Lung (tissue), 12 donors: ENCODE results near the gene BRI3BP. TPM values are rescaled to one million over a fixed set of nuclear protein-coding genes. Genes with fewer than 3 reads are reported as not detected.
A peak's percentile ranks its signal among the peaks of the same experiment; 100 is the strongest.

Experiments used
- ATAC-seq: fragments of 200-7000 bp; cut with Tn5 transposase; one replicate; pipeline ENCODE4 v1.9.1; 2020; ENCODE audit warnings: moderate number of reproducible peaks; ENCODE audit not compliant: insufficient read depth, low FRiP score
- DNase-seq, 3 donors: peaks; one replicate each; pipeline ENCODE4 v3.0.0-alpha.2; 2013 to 2017
- H3K27ac ChIP-seq, 2 donors: one replicate each; pipeline ENCODE4 v1.5.1; 2013; ENCODE audit warnings: mild to moderate bottlenecking in 2 of 2, moderate library complexity in 2 of 2, control low read depth in 1 of 2, inconsistent platforms in 1 of 2, low read depth in 1 of 2, low read length in 1 of 2
- H3K27me3 ChIP-seq, 3 donors: one replicate each; pipeline ENCODE4 v1.5.1; 2013; ENCODE audit warnings: low read length in 2 of 3; ENCODE audit not compliant: control insufficient read depth in 3 of 3, insufficient read depth in 3 of 3
- H3K36me3 ChIP-seq, 4 donors: one replicate each; pipeline ENCODE4 v1.5.1; 2013; ENCODE audit warnings: low read length in 4 of 4, mild to moderate bottlenecking in 1 of 4, moderate library complexity in 1 of 4; ENCODE audit not compliant: control insufficient read depth in 4 of 4, insufficient read depth in 4 of 4
- H3K4me1 ChIP-seq, 5 donors: one replicate each; pipeline ENCODE4 v1.5.1; 2013; ENCODE audit warnings: low read length in 5 of 5, mild to moderate bottlenecking in 2 of 5, moderate library complexity in 1 of 5; ENCODE audit not compliant: control insufficient read depth in 5 of 5, insufficient read depth in 5 of 5
- H3K4me3 ChIP-seq: one replicate; pipeline ENCODE4 v1.5.1; 2013; ENCODE audit warnings: mild to moderate bottlenecking, control low read depth, moderate library complexity
- H3K9ac ChIP-seq, 2 donors: one replicate each; pipeline ENCODE4 v1.5.1; 2013; ENCODE audit warnings: low read length in 2 of 2, control low read depth in 1 of 2; ENCODE audit not compliant: insufficient read depth in 1 of 2
- H3K9me3 ChIP-seq, 4 donors: one replicate each; pipeline ENCODE4 v1.5.1; 2013; ENCODE audit warnings: low read length in 3 of 4, mild to moderate bottlenecking in 1 of 4, moderate library complexity in 1 of 4; ENCODE audit not compliant: control insufficient read depth in 4 of 4, insufficient read depth in 3 of 4
- WGBS, 2 donors: extraction: QIAGEN DNeasy Blood & Tissue Kit; methylation state at CpG; one replicate each; pipeline ENCODE4 v1.1.7; 2013; 5-methylcytosine and 5-hydroxymethylcytosine counted together
- polyA plus RNA-seq, 2 donors: library from polyadenylated mRNA; stranded (reverse); fragments of 200-250 nt; gene quantifications; one replicate each; pipeline ENCODE4 v1.2.1, GENCODE V29; 2013
- total RNA-seq, 2 donors: library from RNA; depleted of rRNA in 1 of 2; stranded (reverse); fragments of >200 nt in 1 of 2; gene quantifications; one replicate each; pipeline ENCODE4 v1.2.1, GENCODE V29; 2014 to 2021
- TF ChIP-seq, protein P1 (sequence below): IDR thresholded peaks from 2 replicates; pipeline ENCODE4 v1.5.1; 2012; ENCODE audit warnings: mild to moderate bottlenecking; ENCODE audit errors: control extremely low read depth, extremely low read depth
- donor health status: control.
- donor health status: control.
- donor health status: Bipolar disorder and iron deficiency.
- donor health status: healthy.
- donor health status: DM: yes; HTN: yes; CAD: no.

The BRI3BP gene
- total and polyA plus RNA-seq, 4 donors: 2.3 to 9.5 (median 5.5) TPM

DNA sequence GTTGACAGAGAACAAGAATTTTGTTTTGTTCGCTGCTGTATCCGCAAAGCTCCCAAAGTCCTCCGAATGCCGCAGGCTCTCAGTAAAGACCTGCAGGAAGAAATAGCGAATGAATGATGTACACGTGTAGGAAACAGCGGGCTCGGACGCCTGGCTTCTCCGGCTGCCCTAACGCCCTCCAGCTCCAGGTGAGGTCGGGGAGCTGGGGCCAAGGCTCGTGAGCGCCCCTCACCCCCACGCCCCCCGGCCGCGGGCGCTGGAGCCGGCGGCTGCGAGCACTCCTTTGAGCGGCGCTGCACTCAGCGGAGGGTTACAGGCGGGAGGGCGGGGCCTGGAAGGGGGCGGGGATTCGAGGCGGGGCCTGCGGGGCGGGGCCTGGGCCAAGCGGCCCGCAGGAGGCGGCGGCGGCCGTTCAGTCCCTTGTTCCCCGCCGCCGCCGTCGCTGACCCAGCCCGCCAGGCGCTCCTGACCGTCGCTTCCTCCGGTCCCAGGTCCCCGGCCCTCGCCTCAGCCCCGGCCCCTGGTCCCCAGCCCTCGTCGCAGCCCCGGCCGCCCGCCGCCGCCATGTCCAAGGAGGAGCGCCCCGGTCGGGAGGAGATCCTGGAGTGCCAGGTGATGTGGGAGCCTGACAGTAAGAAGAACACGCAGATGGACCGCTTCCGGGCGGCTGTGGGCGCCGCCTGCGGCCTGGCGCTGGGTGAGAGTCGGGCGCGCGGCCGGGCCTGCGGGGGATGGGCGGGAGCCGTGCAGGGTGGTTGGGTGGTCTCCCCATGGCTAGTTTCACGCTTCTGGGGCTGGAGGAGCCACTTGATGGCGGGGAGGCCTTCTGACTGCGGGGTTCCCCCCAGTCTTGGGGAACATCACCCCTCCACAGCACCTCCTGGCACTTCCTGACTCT lies 71.8 kb downstream of the BRI3BP start, which contains the start of gene AACS:
TSS of gene AACS (plus strand) at position 415 of the 898 bp plus-strand sequence. CDS start at position 565, 150 bp downstream.
- peak within 1 kb of the TSS; percentile 20 to 85 for H3K27ac ChIP-seq
- ATAC-seq: peak; percentile 97
- no peaks in the 10 kb centered on the region for H3K36me3 ChIP-seq
- H3K9me3 ChIP-seq: no peaks in the 10 kb centered on the region
- H3K27me3 ChIP-seq: no peaks in the 10 kb centered on the region
- TF ChIP-seq, protein P1, sequence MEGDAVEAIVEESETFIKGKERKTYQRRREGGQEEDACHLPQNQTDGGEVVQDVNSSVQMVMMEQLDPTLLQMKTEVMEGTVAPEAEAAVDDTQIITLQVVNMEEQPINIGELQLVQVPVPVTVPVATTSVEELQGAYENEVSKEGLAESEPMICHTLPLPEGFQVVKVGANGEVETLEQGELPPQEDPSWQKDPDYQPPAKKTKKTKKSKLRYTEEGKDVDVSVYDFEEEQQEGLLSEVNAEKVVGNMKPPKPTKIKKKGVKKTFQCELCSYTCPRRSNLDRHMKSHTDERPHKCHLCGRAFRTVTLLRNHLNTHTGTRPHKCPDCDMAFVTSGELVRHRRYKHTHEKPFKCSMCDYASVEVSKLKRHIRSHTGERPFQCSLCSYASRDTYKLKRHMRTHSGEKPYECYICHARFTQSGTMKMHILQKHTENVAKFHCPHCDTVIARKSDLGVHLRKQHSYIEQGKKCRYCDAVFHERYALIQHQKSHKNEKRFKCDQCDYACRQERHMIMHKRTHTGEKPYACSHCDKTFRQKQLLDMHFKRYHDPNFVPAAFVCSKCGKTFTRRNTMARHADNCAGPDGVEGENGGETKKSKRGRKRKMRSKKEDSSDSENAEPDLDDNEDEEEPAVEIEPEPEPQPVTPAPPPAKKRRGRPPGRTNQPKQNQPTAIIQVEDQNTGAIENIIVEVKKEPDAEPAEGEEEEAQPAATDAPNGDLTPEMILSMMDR: no peak
- peak; percentile 80 to 89 (median 86) for DNase-seq
- peaks cover 0 to 17% (median 0%) of the 10 kb centered on the region in 5 donors for H3K4me1 ChIP-seq
- WGBS, 2 donors: 0 to 1% methylated on average over 50 to 80 of the region's 80 CpGs
- peak within 1 kb of the TSS; percentile 68 to 85 for H3K9ac ChIP-seq
- peak within 1 kb of the TSS; percentile 60 for H3K4me3 ChIP-seq

DNA sequence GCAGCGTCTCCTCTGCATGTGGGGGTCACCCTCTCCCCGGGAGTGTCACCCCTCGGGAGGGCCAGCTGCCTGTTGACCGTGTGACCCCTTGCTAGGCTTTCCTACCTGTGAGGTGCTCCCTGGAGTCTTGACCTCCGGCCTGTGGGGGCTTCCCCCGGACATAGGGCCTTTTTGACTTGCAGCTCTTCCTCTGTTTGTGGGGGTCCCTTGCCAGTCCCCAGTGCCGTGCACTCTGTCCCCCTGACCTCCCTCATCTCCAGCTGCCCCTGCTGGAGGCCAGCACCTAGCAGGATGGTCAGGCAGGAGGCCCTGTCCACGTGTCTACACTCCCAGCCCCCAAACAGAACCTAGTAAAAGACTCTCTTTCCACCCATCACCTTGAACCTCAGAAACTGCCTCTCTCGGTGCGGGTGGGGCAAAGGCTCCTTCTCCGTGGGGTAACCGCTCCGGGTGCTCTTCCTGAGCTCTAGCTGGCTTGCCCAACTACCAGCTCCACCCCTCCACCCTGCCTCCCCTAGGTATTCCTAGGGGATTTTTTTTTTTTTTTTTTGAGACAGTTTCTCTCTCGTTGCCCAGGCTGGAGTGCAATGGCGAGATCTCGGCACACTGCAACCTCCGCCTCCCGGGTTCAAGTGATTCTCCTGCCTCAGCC lies 72.6 kb downstream of the BRI3BP start:
- TF ChIP-seq, protein P1: no peak
- 54 to 56% methylated on average over 18 of the region's 18 CpGs for WGBS, 2 donors
- DNase-seq (no peak), ATAC-seq (no peak)
- H3K27ac ChIP-seq: peak overlapping the region in 1 of 2 donors; percentile 85
- peaks cover 0 to 17% (median 0%) of the 10 kb centered on the region in 5 donors for H3K4me1 ChIP-seq
- H3K9me3 ChIP-seq: no peaks in the 10 kb centered on the region
- H3K27me3 ChIP-seq: no peaks in the 10 kb centered on the region
- peak overlapping the region; percentile 57 for H3K4me3 ChIP-seq
- H3K36me3 ChIP-seq: peaks cover 0 to 3% (median under 1%) of the 10 kb centered on the region in 4 donors
- H3K9ac ChIP-seq: peak overlapping the region; percentile 55 to 85

- TF ChIP-seq, protein P1: no peak
- no peak for ATAC-seq
- 84 to 86% methylated on average over 6 of the region's 6 CpGs for WGBS, 2 donors
These were observed 74.9 kb downstream of the BRI3BP start for GRCh38 chr12:125068391-125068790.

More at GRCh38 chr12:125068391-125068790, 74.9 kb downstream of the BRI3BP start:
- DNase-seq: no peak
- peaks cover 0 to 9% (median 3%) of the 10 kb centered on the region in 4 donors for H3K36me3 ChIP-seq
- H3K4me1 ChIP-seq: peaks cover 0 to 17% (median 0%) of the 10 kb centered on the region in 5 donors
- no peak overlapping the region for H3K27ac ChIP-seq
- no peak overlapping the region for H3K9ac ChIP-seq
- H3K9me3 ChIP-seq: no peaks in the 10 kb centered on the region
- H3K4me3 ChIP-seq: no peak overlapping the region
- H3K27me3 ChIP-seq: no peaks in the 10 kb centered on the region
